ENCODE measurements around the gene GPHB5. TPM values are rescaled to one million over a fixed set of nuclear protein-coding genes. Genes with fewer than 3 reads are reported as not detected.
"Not testable (repeated sequence)": the region's sequence is repeated elsewhere in the genome, so short reads cannot be mapped to it uniquely, and the experiment has no call there.

Gene GPHB5
- total RNA-seq, 1 experiment from 2014 or later, result not detected

DNA sequence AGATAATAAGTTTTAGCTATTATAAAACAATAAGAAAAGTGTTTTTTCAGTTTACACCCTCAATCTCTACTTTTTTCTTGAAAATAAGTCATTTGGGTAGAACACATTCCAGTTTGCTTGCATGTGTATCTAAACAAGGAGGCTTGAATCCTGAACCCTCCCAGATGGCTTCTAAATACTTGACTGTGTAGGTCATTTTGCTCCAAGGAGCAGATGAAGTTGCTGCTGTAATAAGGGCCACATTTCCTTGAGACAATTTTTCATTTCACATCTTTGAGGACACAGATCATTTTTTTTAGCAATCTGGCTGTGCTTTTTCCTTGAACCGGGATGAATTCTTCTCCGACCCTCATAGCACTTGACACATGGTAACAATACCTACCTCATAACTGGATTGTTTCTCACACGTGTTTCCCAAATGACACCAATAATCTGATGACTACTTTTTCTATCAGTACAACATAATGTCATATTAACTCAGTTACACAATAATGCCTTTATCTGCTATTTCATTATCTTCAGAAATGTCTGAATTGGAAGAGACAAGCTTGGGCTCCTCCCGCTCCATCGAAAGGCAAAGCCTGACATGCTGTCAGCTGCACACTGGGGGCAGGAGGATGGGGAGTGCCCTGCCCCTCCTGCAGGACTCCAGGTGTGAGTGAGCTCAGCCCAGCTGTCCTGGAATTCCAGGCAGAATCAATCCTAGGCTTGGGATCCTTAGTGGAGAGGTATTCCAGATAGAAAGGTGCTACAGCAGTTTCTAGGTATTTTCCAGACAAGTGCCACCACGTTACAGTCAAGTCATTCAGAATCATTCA lies 30.9 kb downstream of the GPHB5 start:
- no peaks in the 10 kb centered on the region for H3K27me3 ChIP-seq (ENCODE audit: low read length)
- no peak overlapping the region for H3K4me2 ChIP-seq (ENCODE audit: low read depth, low read length, poor library complexity, severe bottlenecking)
- no peak overlapping the region for H3K9ac ChIP-seq (ENCODE audit: low read length)
- H4K20me1 ChIP-seq (ENCODE audit: insufficient read depth, low read depth, low read length), result no peaks in the 10 kb centered on the region
- no peak for DNase-seq
- no peak overlapping the region for H3K4me3 ChIP-seq (ENCODE audit: low read length)
- no peaks in the 10 kb centered on the region for H3K4me1 ChIP-seq (ENCODE audit: low read length)
- no peaks in the 10 kb centered on the region for H3K36me3 ChIP-seq (ENCODE audit: insufficient read depth, low read length)
- H3K79me2 ChIP-seq (ENCODE audit: low read length), result no peaks in the 10 kb centered on the region
- no peak overlapping the region for H2AFZ ChIP-seq (ENCODE audit: low read length)
- H3K27ac ChIP-seq (ENCODE audit: low read length), result no peak overlapping the region
- no peaks in the 10 kb centered on the region for H3K9me3 ChIP-seq (ENCODE audit: low read length)
- H3K9me2 ChIP-seq (replicated peaks; ENCODE audit: insufficient read depth, low read length), result no peaks in the 10 kb centered on the region

DNA sequence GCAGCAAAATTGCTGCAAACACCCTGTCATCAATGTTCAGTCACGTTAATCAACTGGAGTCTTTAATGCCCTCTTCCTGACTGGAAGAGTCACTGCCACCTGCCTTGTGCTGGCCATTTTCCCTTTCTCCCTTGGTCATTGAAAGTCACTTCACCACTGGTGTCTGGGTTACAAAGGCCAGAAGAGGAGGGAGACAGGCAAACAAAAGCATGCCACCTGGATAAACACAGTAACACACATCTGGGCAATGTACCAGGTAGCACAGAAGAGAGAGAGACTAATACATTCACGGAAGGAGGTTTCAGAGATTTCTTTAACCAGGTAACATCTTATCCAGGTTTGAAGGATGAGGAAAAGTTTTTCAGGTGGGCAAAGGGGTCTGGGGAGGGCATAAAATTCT lies 32.7 kb downstream of the GPHB5 start:
- Histone ChIP-seq H3K36me3 (ENCODE audit: insufficient read depth, low read length) (no peaks in the 10 kb centered on the region), H3K4me1 (ENCODE audit: low read length) (no peaks in the 10 kb centered on the region), H4K20me1 (ENCODE audit: insufficient read depth, low read depth, low read length) (no peaks in the 10 kb centered on the region), H2AFZ (ENCODE audit: low read length) (no peak overlapping the region), H3K4me2 (ENCODE audit: low read depth, low read length, poor library complexity, severe bottlenecking) (no peak overlapping the region), H3K27me3 (ENCODE audit: low read length) (no peaks in the 10 kb centered on the region), H3K9ac (ENCODE audit: low read length) (no peak overlapping the region), H3K4me3 (ENCODE audit: low read length) (no peak overlapping the region), H3K9me3 (ENCODE audit: low read length) (no peaks in the 10 kb centered on the region), H3K79me2 (ENCODE audit: low read length) (no peaks in the 10 kb centered on the region), H3K27ac (ENCODE audit: low read length) (no peak overlapping the region), H3K9me2 (replicated peaks; ENCODE audit: insufficient read depth, low read length) (no peaks in the 10 kb centered on the region)
- DNase-seq, result no peak

DNA sequence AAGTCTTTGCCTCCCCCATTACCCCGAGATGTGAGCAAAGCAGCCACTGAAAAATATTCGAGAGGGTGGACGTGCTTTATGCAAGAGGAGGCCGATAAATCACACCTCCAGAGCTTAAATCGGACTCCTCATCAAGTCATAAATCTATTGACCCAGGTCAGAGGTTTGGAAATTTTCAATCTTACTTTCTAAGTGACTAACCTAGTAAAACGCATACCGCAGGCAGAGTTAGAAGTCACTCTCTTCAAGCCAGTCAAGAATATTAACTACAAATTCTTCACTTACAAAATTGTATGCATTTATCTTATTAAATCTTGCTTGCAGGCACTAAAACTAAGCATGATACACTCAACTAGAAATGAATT lies 34.9 kb downstream of the GPHB5 start:
- Histone ChIP-seq H3K9me2 (replicated peaks; ENCODE audit: insufficient read depth, low read length) (no peaks in the 10 kb centered on the region), H3K27me3 (ENCODE audit: low read length) (no peaks in the 10 kb centered on the region), H3K27ac (ENCODE audit: low read length) (no peak overlapping the region), H3K79me2 (ENCODE audit: low read length) (no peaks in the 10 kb centered on the region), H3K4me3 (ENCODE audit: low read length) (no peak overlapping the region), H3K9me3 (ENCODE audit: low read length) (no peaks in the 10 kb centered on the region), H2AFZ (ENCODE audit: low read length) (no peak overlapping the region), H3K9ac (ENCODE audit: low read length) (no peak overlapping the region), H4K20me1 (ENCODE audit: insufficient read depth, low read depth, low read length) (no peaks in the 10 kb centered on the region), H3K36me3 (ENCODE audit: insufficient read depth, low read length) (no peaks in the 10 kb centered on the region), H3K4me1 (ENCODE audit: low read length) (no peaks in the 10 kb centered on the region), H3K4me2 (ENCODE audit: low read depth, low read length, poor library complexity, severe bottlenecking) (no peak overlapping the region)
- no peak for DNase-seq

- Histone ChIP-seq H3K27ac (ENCODE audit: low read length) (no peak overlapping the region), H4K20me1 (ENCODE audit: insufficient read depth, low read depth, low read length) (no peaks in the 10 kb centered on the region), H3K4me2 (ENCODE audit: low read depth, low read length, poor library complexity, severe bottlenecking) (peak overlapping the region; percentile 15), H3K27me3 (ENCODE audit: low read length) (no peaks in the 10 kb centered on the region), H3K4me1 (ENCODE audit: low read length) (no peaks in the 10 kb centered on the region), H3K36me3 (ENCODE audit: insufficient read depth, low read length) (no peaks in the 10 kb centered on the region), H3K9me3 (ENCODE audit: low read length) (no peaks in the 10 kb centered on the region), H2AFZ (ENCODE audit: low read length) (peak overlapping the region; percentile 25), H3K9ac (ENCODE audit: low read length) (no peak overlapping the region), H3K79me2 (ENCODE audit: low read length) (no peaks in the 10 kb centered on the region), H3K9me2 (replicated peaks; ENCODE audit: insufficient read depth, low read length) (no peaks in the 10 kb centered on the region), H3K4me3 (ENCODE audit: low read length) (no peak overlapping the region)
- DNase-seq, result no peak
Measured at GRCh38 chr14:63282997-63283883, 35.5 kb downstream of the GPHB5 start.

DNA sequence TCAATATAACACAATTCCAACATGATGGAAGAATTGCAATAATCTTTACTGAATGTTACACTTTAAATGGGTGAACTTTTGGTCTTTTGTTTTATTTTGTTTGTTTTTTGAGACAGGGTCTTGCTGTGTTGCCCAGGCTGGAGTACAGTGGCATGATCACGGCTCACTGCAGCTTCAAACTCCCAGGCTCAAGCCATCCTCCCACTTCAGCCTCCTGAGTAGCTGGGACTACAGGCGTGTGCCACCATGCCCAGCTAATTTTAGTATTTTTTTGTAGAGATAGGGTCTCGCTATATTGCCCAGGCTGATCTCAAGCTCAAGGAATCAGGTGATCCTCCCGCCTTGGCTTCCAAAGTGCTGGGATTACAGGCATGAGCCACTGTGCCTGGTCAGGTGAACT lies 38.8 kb downstream of the GPHB5 start:
- not testable (repeated sequence) for H3K9me3 ChIP-seq (ENCODE audit: low read length); DNase-seq; H3K4me2 ChIP-seq (ENCODE audit: low read depth, low read length, poor library complexity, severe bottlenecking)

DNA sequence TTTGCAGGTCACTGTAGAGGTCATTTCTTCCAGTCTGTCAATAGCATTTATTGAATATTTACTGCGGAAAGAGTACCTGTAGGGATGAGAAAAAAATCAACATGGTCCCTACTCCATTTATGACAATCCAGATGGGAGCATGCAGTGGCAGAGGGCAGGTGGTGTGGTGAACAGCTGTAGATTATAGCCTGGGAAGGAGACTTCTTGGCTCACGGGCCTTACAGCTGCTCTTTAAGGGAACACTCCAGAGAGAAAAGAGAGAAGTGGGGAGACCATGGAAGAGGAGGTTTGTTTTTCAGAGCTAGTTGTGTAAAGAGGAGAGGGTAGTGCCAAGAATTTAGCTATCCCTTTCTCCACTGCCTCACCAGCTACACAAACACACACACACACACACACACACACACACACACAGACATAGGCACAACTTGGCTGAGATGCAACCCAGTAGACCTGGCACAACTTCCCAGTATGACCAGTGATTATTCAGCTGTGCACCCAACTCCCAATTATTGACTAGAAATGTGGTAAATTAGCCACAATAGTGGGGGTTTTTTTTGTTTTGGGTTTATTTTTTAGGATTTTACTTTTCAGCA lies 41.0 kb downstream of the GPHB5 start:
- DNase-seq, result no peak
- no peaks in the 10 kb centered on the region for H4K20me1 ChIP-seq (ENCODE audit: insufficient read depth, low read depth, low read length)
- no peaks in the 10 kb centered on the region for H3K4me1 ChIP-seq (ENCODE audit: low read length)
- no peak overlapping the region for H3K4me3 ChIP-seq (ENCODE audit: low read length)
- H3K4me2 ChIP-seq (ENCODE audit: low read depth, low read length, poor library complexity, severe bottlenecking), result no peak overlapping the region
- H3K27ac ChIP-seq (ENCODE audit: low read length), result no peak overlapping the region
- H3K27me3 ChIP-seq (ENCODE audit: low read length), result no peaks in the 10 kb centered on the region
- H3K36me3 ChIP-seq (ENCODE audit: insufficient read depth, low read length), result no peaks in the 10 kb centered on the region
- H3K9me3 ChIP-seq (ENCODE audit: low read length), result no peaks in the 10 kb centered on the region
- no peak overlapping the region for H2AFZ ChIP-seq (ENCODE audit: low read length)
- no peaks in the 10 kb centered on the region for H3K79me2 ChIP-seq (ENCODE audit: low read length)
- no peak overlapping the region for H3K9ac ChIP-seq (ENCODE audit: low read length)
- no peaks in the 10 kb centered on the region for H3K9me2 ChIP-seq (replicated peaks; ENCODE audit: insufficient read depth, low read length)

More for the DNA sequence above, 38.8 kb downstream of the GPHB5 start:
- not testable (repeated sequence) for H3K9me2 ChIP-seq (replicated peaks; ENCODE audit: insufficient read depth, low read length); H3K4me3 ChIP-seq (ENCODE audit: low read length); H2AFZ ChIP-seq (ENCODE audit: low read length); H3K9ac ChIP-seq (ENCODE audit: low read length); H4K20me1 ChIP-seq (ENCODE audit: insufficient read depth, low read depth, low read length); H3K36me3 ChIP-seq (ENCODE audit: insufficient read depth, low read length); H3K79me2 ChIP-seq (ENCODE audit: low read length); H3K27ac ChIP-seq (ENCODE audit: low read length); H3K4me1 ChIP-seq (ENCODE audit: low read length); H3K27me3 ChIP-seq (ENCODE audit: low read length)

GRCh38 chr14:63276492-63277342 lies 42.0 kb downstream of the GPHB5 start:
- Histone ChIP-seq H3K4me1 (ENCODE audit: low read length) (no peaks in the 10 kb centered on the region), H2AFZ (ENCODE audit: low read length) (no peak overlapping the region), H3K27ac (ENCODE audit: low read length) (no peak overlapping the region), H3K4me3 (ENCODE audit: low read length) (no peak overlapping the region), H3K36me3 (ENCODE audit: insufficient read depth, low read length) (no peaks in the 10 kb centered on the region), H3K79me2 (ENCODE audit: low read length) (no peaks in the 10 kb centered on the region), H3K9me2 (replicated peaks; ENCODE audit: insufficient read depth, low read length) (no peaks in the 10 kb centered on the region), H3K9ac (ENCODE audit: low read length) (no peak overlapping the region), H3K4me2 (ENCODE audit: low read depth, low read length, poor library complexity, severe bottlenecking) (no peak overlapping the region), H4K20me1 (ENCODE audit: insufficient read depth, low read depth, low read length) (no peaks in the 10 kb centered on the region), H3K27me3 (ENCODE audit: low read length) (no peaks in the 10 kb centered on the region), H3K9me3 (ENCODE audit: low read length) (no peaks in the 10 kb centered on the region)
- peak; percentile 82 for DNase-seq
